ENCODE data around the gene UBR1.

DNA sequence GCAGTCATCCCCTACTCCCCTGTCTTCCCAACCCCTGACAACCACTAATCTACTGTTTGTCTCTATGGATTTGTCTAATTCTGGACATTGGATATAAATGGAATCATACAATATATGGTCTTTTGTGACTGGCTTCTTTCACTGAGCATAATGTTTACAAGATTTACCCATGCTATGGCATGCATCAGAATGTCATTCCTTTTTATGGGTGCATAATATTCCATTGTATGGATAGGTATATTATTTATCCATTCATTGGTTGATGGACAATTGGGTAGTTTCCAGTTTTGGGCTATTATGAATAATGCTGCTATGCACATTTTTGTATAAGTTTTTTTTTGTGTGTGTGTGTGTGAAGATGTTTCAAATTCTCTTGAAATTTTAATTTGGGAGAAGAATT is 168.7 kb downstream of the UBR1 start:
- TF ChIP-seq, protein P1, sequence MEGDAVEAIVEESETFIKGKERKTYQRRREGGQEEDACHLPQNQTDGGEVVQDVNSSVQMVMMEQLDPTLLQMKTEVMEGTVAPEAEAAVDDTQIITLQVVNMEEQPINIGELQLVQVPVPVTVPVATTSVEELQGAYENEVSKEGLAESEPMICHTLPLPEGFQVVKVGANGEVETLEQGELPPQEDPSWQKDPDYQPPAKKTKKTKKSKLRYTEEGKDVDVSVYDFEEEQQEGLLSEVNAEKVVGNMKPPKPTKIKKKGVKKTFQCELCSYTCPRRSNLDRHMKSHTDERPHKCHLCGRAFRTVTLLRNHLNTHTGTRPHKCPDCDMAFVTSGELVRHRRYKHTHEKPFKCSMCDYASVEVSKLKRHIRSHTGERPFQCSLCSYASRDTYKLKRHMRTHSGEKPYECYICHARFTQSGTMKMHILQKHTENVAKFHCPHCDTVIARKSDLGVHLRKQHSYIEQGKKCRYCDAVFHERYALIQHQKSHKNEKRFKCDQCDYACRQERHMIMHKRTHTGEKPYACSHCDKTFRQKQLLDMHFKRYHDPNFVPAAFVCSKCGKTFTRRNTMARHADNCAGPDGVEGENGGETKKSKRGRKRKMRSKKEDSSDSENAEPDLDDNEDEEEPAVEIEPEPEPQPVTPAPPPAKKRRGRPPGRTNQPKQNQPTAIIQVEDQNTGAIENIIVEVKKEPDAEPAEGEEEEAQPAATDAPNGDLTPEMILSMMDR (IDR thresholded peaks at IDR 0.05) = no peak
- TF ChIP-seq POLR2AphosphoS5 (IDR thresholded peaks at IDR 0.05) = no peak

Data from transverse colon (tissue), 4 donors.